Colonic mucosa (tissue), 4 donors: ENCODE data around the gene PDE3A. TPM values are rescaled to one million over a fixed set of nuclear protein-coding genes. Genes with fewer than 3 reads are reported as not detected.

Experiments
- DNase-seq: peaks from one replicate; pipeline ENCODE4 v3.0.0-alpha.2; 2020
- H3K27ac ChIP-seq: fragments of 200-600 bp; one replicate; pipeline ENCODE4 v1.8.0; 2021
- H3K27me3 ChIP-seq: fragments of 200-600 bp; one replicate; pipeline ENCODE4 v1.8.0; 2021
- H3K36me3 ChIP-seq: fragments of 200-600 bp; one replicate; pipeline ENCODE4 v1.8.0; 2021
- H3K4me1 ChIP-seq: fragments of 200-600 bp; one replicate; pipeline ENCODE4 v1.8.0; 2021; ENCODE audit warnings: mild to moderate bottlenecking
- H3K4me3 ChIP-seq: fragments of 200-600 bp; one replicate; pipeline ENCODE4 v1.8.0; 2021
- H3K9ac ChIP-seq, 2 donors: one replicate each; pipeline ENCODE4 v1.7.0; 2013; ENCODE audit warnings: control low read depth in 2 of 2, low read depth in 2 of 2, low read length in 2 of 2
- H3K9me3 ChIP-seq: fragments of 200-600 bp; one replicate; pipeline ENCODE4 v1.8.0; 2021
- CTCF ChIP-seq: fragments of 200-600 bp; IDR thresholded peaks from one replicate; pipeline ENCODE4 v1.8.0; 2022; ENCODE audit warnings: antibody characterized with exemption, mild to moderate bottlenecking
- intact Hi-C: fragments of 100-400 bp; cut with DNase I; formaldehyde crosslinking; loops from one replicate; pipeline ENCODE4 v1.14.1; 2022
- total RNA-seq, 2 donors: library from RNA; stranded (reverse); fragmentation: NEBNext Ultra II Directional in 1 of 2; extraction: Animal tissue kit (Norgen Biotek cat#: 25700) in 1 of 2; gene quantifications; one replicate each; pipeline ENCODE4 v1.2.1, GENCODE V29; 2021
- donor health status: healthy.
- donor health status: DM: no; HTN: no; CAD: no.
- donor health status: DM: no; HTN: no; CAD: no.

PDE3A gene
- total RNA-seq, 2 donors from 2014 or later, result 32.1 to 50.6 TPM

DNA sequence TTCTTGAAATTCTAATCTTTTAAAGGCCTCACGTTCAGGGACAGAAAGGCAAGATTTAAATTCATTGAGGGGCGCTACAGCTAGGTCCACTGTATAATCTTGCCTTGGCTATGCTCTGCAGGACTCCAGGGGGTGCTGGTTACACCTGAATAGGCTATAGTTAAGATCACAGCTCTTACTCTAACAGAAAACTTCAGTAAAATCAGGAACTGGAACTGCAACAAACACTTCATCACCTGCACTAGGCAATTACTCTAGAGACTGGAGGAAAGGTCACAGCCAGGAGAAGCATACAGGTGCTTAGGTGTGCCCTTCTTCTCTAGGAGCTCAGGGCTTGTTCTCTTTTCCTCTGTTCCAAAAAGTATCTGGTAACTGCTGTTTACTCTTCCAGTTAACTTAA is 347.7 kb downstream of the PDE3A start:
- DNase-seq, result peak; percentile 49
- no peak overlapping the region for H3K4me3 ChIP-seq
- H3K27me3 ChIP-seq, result no peaks in the 10 kb centered on the region
- H3K4me1 ChIP-seq, result no peaks in the 10 kb centered on the region
- no peak overlapping the region for H3K9ac ChIP-seq
- H3K36me3 ChIP-seq, result no peaks in the 10 kb centered on the region
- H3K27ac ChIP-seq, result peak overlapping the region; percentile 36
- H3K9me3 ChIP-seq, result no peaks in the 10 kb centered on the region
- TF ChIP-seq CTCF, result peak; percentile 20
- intact Hi-C loops, result no loop called here

DNA sequence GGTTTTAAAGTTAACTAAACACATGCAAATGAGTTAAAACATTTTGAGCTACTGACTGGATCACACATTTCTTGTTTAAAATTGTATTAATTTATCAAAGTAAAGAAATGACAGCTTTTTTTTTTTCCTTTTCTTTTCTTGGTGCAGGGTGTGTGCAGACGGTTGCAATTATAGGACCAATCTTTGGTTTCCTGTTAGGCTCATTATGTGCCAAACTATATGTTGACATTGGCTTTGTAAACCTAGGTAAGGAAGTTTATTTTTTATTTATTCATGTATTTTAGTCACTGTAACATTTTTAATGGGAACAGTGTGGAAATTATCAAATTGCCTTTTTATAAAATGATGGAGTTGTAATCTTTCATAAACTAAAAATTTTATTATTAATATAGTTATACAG is 348.6 kb downstream of the PDE3A start:
- H3K27ac ChIP-seq, result no peak overlapping the region
- H3K4me1 ChIP-seq, result no peaks in the 10 kb centered on the region
- no peaks in the 10 kb centered on the region for H3K36me3 ChIP-seq
- no peaks in the 10 kb centered on the region for H3K27me3 ChIP-seq
- H3K4me3 ChIP-seq, result no peak overlapping the region
- no peaks in the 10 kb centered on the region for H3K9me3 ChIP-seq
- intact Hi-C loops, result no loop called here
- no peak for DNase-seq
- TF ChIP-seq CTCF, result no peak
- H3K9ac ChIP-seq, result no peak overlapping the region

- intact Hi-C loops, result no loop called here
- Histone ChIP-seq H3K27ac (no peak overlapping the region), H3K27me3 (no peaks in the 10 kb centered on the region), H3K9ac (no peak overlapping the region), H3K4me1 (no peaks in the 10 kb centered on the region), H3K9me3 (no peaks in the 10 kb centered on the region), H3K36me3 (no peaks in the 10 kb centered on the region), H3K4me3 (no peak overlapping the region)
- TF ChIP-seq CTCF, result no peak
- no peak for DNase-seq
Measured at GRCh38 chr12:20718294-20718693, 350.0 kb downstream of the PDE3A start.

- no peak for TF ChIP-seq CTCF
- Histone ChIP-seq H3K9ac (no peak overlapping the region), H3K9me3 (no peaks in the 10 kb centered on the region), H3K27me3 (no peaks in the 10 kb centered on the region), H3K36me3 (no peaks in the 10 kb centered on the region), H3K4me1 (no peaks in the 10 kb centered on the region), H3K27ac (no peak overlapping the region), H3K4me3 (no peak overlapping the region)
- intact Hi-C loops, result no loop called here
- DNase-seq, result peak; percentile 21
Measured at GRCh38 chr12:20722142-20722541, 353.8 kb downstream of the PDE3A start.

GRCh38 chr12:20731274-20731673 is 362.9 kb downstream of the PDE3A start:
- H3K9ac ChIP-seq, result no peak overlapping the region
- no peaks in the 10 kb centered on the region for H3K9me3 ChIP-seq
- no peaks in the 10 kb centered on the region for H3K4me1 ChIP-seq
- intact Hi-C loops, result no loop called here
- H3K36me3 ChIP-seq, result no peaks in the 10 kb centered on the region
- H3K4me3 ChIP-seq, result no peak overlapping the region
- no peak overlapping the region for H3K27ac ChIP-seq
- DNase-seq, result no peak
- H3K27me3 ChIP-seq, result no peaks in the 10 kb centered on the region
- no peak for TF ChIP-seq CTCF
